Measurements from ENCODE around the gene ZNF552.

The ZNF552 gene

GRCh38 chr19:57771417-57771816 lies 43.3 kb downstream of the ZNF552 start:
- no peak for DNase-seq

DNA sequence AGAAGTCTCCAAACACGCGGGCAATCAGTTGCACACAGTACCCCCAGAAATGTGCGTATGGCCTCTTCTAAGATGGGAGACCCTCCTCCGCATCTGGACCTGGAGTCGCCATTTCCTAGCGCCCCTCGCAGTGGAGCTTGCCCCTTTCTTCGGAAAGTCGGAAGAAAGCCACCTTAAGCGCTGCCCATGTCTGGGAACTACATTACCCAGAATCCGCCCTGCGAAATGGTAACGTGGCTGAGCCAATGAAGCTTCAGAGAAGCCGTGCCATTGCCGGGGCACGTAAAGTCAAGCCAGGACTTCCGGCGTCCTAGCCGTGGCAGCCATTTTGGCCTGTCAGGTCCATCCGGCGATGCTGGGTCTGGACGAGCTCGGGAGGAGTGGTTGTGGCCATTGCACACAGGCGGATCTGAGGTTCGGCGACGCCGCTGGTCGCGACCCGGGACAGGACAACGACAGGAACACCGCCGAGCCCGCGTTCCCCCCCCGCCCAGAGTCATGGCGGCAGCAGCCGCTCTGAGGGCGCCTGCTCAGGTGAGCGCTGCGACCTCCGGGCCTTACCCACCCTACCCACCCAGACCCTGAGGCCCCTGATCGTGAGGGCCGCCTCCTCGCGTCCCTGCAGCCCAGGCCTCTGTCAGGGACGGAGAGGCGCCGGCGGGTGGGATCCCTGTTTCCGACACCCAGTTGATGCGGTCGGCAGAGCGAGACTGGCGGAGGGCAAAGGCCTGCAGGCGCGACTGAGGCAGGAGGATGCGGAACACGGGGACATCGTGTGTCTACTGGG lies 45.2 kb downstream of the ZNF552 start, which contains the start of gene ZNF586:
TSS of gene ZNF586 (plus strand) at position 332 of the 787 bp plus-strand sequence. CDS start at position 499, 167 bp downstream.
- peak; percentile 95 for DNase-seq

GRCh38 chr19:57759096-57759495 lies 55.6 kb downstream of the ZNF552 start:
- no peak for DNase-seq

DNA sequence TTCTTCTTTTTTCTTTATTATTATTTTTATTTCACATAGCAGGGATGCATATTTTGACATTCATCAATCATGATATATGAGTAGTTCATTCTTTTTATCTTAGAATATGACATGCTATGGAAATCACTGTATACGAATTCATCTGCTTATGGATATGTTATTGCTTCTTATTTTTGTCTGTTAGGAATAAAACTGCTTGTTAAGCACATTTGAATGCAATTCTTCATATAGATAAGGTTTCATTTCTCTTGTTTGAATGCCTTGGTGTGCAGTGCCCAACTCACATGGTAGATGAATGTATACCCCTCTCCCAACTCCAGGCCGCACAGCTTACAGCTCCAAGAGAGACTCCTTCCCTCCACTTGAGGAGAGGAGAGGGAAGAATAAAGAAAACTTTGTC lies 56.8 kb downstream of the ZNF552 start:
- no peak for DNase-seq
